ENCODE results near the gene IPCEF1. TPM values are rescaled to one million over a fixed set of nuclear protein-coding genes. Genes with fewer than 3 reads are reported as not detected.

IPCEF1 gene
- polyA plus RNA-seq, 1 donor from 2014 or later = 3.9 TPM

GRCh38 chr6:154165478-154165877, 191.1 kb downstream of the IPCEF1 start:
- H3K27me3 ChIP-seq (ENCODE audit: insufficient read depth, low read depth, low read length) = no peaks in the 10 kb centered on the region
- H2AFZ ChIP-seq (ENCODE audit: low read depth, low read length) = no peak overlapping the region
- no peaks in the 10 kb centered on the region for H3K79me2 ChIP-seq (replicated peaks; ENCODE audit: insufficient read depth, low read length)
- H3K9ac ChIP-seq (ENCODE audit: low read length) = no peak overlapping the region
- no peak overlapping the region for H3K4me3 ChIP-seq (ENCODE audit: low read length)
- H3K9me3 ChIP-seq (ENCODE audit: low read length) = no peaks in the 10 kb centered on the region
- no peaks in the 10 kb centered on the region for H3K9me2 ChIP-seq (ENCODE audit: insufficient read depth, low read length)
- no peaks in the 10 kb centered on the region for H4K20me1 ChIP-seq (ENCODE audit: insufficient read depth)
- H3K4me2 ChIP-seq (ENCODE audit: low read length) = no peak overlapping the region
- no peak overlapping the region for H3K27ac ChIP-seq (ENCODE audit: low read length)
- H3F3A ChIP-seq (ENCODE audit: insufficient read depth, low read length, poor library complexity, severe bottlenecking) = no peaks in the 10 kb centered on the region
- H3K36me3 ChIP-seq (ENCODE audit: insufficient read depth, low read length) = no peaks in the 10 kb centered on the region
- TF ChIP-seq SMC3 (conservative IDR thresholded peaks at IDR 0.05; ENCODE audit: poor library complexity) = no peak
- TF ChIP-seq MXI1 (conservative IDR thresholded peaks at IDR 0.05; ENCODE audit: poor library complexity, severe bottlenecking) = no peak
- no peak for TF ChIP-seq REST (IDR thresholded peaks at IDR 0.05; ENCODE audit: borderline replicate concordance)
- TF ChIP-seq RAD21 (conservative IDR thresholded peaks at IDR 0.05) = no peak
- TF ChIP-seq POLR2AphosphoS5 (IDR thresholded peaks at IDR 0.05) = no peak
- no peak for TF ChIP-seq TAF1 (IDR thresholded peaks at IDR 0.05; ENCODE audit: low read depth)
- TF ChIP-seq, protein P1, sequence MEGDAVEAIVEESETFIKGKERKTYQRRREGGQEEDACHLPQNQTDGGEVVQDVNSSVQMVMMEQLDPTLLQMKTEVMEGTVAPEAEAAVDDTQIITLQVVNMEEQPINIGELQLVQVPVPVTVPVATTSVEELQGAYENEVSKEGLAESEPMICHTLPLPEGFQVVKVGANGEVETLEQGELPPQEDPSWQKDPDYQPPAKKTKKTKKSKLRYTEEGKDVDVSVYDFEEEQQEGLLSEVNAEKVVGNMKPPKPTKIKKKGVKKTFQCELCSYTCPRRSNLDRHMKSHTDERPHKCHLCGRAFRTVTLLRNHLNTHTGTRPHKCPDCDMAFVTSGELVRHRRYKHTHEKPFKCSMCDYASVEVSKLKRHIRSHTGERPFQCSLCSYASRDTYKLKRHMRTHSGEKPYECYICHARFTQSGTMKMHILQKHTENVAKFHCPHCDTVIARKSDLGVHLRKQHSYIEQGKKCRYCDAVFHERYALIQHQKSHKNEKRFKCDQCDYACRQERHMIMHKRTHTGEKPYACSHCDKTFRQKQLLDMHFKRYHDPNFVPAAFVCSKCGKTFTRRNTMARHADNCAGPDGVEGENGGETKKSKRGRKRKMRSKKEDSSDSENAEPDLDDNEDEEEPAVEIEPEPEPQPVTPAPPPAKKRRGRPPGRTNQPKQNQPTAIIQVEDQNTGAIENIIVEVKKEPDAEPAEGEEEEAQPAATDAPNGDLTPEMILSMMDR (IDR thresholded peaks at IDR 0.05; ENCODE audit: poor library complexity, severe bottlenecking) = no peak
- no peak for TF ChIP-seq EP300 (conservative IDR thresholded peaks at IDR 0.05; ENCODE audit: poor library complexity, severe bottlenecking)
- no peak for TF ChIP-seq EZH2 (IDR thresholded peaks at IDR 0.05; ENCODE audit: borderline replicate concordance, insufficient read depth, low read length, poor library complexity, severe bottlenecking)

- TF ChIP-seq REST (IDR thresholded peaks at IDR 0.05; ENCODE audit: borderline replicate concordance) (no peak), POLR2AphosphoS5 (IDR thresholded peaks at IDR 0.05) (no peak), EZH2 (IDR thresholded peaks at IDR 0.05; ENCODE audit: borderline replicate concordance, insufficient read depth, low read length, poor library complexity, severe bottlenecking) (no peak), EP300 (conservative IDR thresholded peaks at IDR 0.05; ENCODE audit: poor library complexity, severe bottlenecking) (no peak), TAF1 (IDR thresholded peaks at IDR 0.05; ENCODE audit: low read depth) (no peak), MXI1 (conservative IDR thresholded peaks at IDR 0.05; ENCODE audit: poor library complexity, severe bottlenecking) (no peak)
- TF ChIP-seq, protein P1 (IDR thresholded peaks at IDR 0.05; ENCODE audit: poor library complexity, severe bottlenecking) = no peak
- no peaks in the 10 kb centered on the region for H3K36me3 ChIP-seq (ENCODE audit: insufficient read depth, low read length)
- H3F3A ChIP-seq (ENCODE audit: insufficient read depth, low read length, poor library complexity, severe bottlenecking) = no peaks in the 10 kb centered on the region
- no peak overlapping the region for H3K4me2 ChIP-seq (ENCODE audit: low read length)
- no peaks in the 10 kb centered on the region for H3K27me3 ChIP-seq (ENCODE audit: insufficient read depth, low read depth, low read length)
- H4K20me1 ChIP-seq (ENCODE audit: insufficient read depth) = no peaks in the 10 kb centered on the region
- no peaks in the 10 kb centered on the region for H3K9me3 ChIP-seq (ENCODE audit: low read length)
- no peak overlapping the region for H3K27ac ChIP-seq (ENCODE audit: low read length)
- no peak overlapping the region for H3K4me3 ChIP-seq (ENCODE audit: low read length)
- no peak overlapping the region for H3K9ac ChIP-seq (ENCODE audit: low read length)
- no peaks in the 10 kb centered on the region for H3K9me2 ChIP-seq (ENCODE audit: insufficient read depth, low read length)
- no peak overlapping the region for H2AFZ ChIP-seq (ENCODE audit: low read depth, low read length)
- H3K79me2 ChIP-seq (replicated peaks; ENCODE audit: insufficient read depth, low read length) = no peaks in the 10 kb centered on the region
These were observed 192.2 kb downstream of the IPCEF1 start for GRCh38 chr6:154164397-154164796.
